Measurements from ENCODE around the gene MZT2B.
A peak's percentile ranks its signal among the peaks of the same experiment; 100 is the strongest.
"Not testable (repeated sequence)": the region's sequence is repeated elsewhere in the genome, so short reads cannot be mapped to it uniquely, and the experiment has no call there.

The MZT2B gene

DNA sequence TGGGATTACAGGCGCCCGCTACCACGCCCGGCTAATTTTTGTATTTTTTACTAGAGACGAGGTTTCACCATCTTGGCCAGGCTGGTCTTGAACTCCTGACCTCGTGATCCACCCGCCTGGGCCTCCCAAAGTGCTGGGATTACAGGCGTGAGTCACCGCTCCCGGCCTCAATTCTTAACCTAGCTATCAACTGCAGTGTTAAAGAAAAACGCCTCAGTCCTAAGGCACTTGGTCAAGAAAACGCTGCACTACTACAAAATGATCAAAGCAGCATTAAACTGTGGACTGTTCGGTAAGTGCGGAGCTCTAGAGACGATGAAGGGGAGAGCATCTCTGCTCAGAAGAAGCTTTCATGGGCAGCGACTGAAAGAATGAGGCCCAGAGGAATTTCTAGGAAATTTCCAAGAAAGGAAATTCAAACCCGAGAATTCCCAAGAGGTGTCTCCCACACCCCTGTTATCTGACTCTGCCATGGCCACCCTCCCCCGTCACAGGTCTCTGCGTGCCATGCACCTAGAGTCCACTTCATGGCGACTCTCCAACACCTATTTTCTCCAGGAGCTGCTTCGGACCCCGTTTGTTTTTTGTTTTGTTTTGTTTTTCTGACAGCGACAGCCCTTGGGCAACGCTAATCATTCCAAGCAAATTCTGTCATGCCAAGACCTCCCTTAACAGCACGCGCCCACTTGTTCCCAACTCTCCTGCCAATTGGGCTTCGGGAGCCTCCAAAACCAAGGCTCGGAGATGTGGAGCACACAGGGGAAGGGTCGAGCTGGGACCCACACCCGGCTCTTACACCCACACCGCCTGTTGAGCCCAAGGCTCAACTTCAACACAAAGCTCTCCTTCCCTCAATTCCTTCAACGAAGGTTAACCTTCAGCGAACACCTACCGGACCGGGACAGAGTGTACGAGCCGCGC lies 1.4 kb upstream of the MZT2B start:
- H3K4me1 ChIP-seq (ENCODE audit: control insufficient read depth, insufficient read depth, low read length): peaks cover 11% of the 10 kb centered on the region
- H3K27me3 ChIP-seq (ENCODE audit: control insufficient read depth, insufficient read depth, low read length, poor library complexity, severe bottlenecking); H3K9me3 ChIP-seq (ENCODE audit: control insufficient read depth, low read length); H3K36me3 ChIP-seq (ENCODE audit: control insufficient read depth, insufficient read depth, low read length): not testable (repeated sequence)
- 23 to 27% methylated on average over 38 of the region's 38 CpGs for WGBS, 2 experiments
- H3K4me3 ChIP-seq (ENCODE audit: insufficient read depth, low read depth, low read length): peak overlapping the region; percentile 97
- H3K27ac ChIP-seq (ENCODE audit: insufficient read depth, low read depth, low read length, poor library complexity, severe bottlenecking): peak overlapping the region; percentile 44

DNA sequence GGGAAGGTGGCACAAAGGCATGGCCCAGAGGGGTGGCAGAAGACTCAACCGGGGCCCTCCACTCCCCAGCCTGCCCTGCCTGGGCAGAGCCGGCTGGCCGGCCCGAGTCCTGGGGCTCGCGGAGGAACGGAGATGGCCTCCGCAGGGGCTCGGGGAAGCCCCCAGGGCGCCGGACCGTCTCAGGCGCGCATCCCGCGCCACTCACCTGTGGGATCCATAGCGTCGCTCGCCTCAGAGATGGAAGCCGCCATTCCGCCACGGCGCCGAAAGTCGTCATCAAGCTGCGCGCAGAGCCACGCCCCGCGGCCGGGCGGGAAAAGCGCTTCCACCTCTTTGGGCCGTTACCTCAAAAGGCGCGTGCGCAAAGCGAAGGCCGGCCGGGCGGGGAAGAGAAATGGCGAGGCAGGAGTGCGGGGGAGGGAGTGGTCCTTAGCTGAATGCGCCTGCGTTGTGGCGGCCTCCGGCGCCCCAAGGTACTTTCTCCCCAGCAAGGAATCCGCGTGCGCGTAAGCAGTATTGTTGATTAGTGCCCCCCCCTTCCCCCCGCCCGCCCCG lies 660 bp upstream of the MZT2B start, which contains the start of gene SMPD4:
Gene SMPD4, minus strand, starts transcription at position 278 of the 555 bp plus-strand sequence. CDS start 5,010 bp downstream, outside the sequence.
- Histone ChIP-seq H3K36me3 (ENCODE audit: control insufficient read depth, insufficient read depth, low read length) (no peaks in the 10 kb centered on the region), H3K9me3 (ENCODE audit: control insufficient read depth, low read length) (no peaks in the 10 kb centered on the region)
- 0% methylated on average over 55 of the region's 55 CpGs for WGBS, 2 experiments

DNA sequence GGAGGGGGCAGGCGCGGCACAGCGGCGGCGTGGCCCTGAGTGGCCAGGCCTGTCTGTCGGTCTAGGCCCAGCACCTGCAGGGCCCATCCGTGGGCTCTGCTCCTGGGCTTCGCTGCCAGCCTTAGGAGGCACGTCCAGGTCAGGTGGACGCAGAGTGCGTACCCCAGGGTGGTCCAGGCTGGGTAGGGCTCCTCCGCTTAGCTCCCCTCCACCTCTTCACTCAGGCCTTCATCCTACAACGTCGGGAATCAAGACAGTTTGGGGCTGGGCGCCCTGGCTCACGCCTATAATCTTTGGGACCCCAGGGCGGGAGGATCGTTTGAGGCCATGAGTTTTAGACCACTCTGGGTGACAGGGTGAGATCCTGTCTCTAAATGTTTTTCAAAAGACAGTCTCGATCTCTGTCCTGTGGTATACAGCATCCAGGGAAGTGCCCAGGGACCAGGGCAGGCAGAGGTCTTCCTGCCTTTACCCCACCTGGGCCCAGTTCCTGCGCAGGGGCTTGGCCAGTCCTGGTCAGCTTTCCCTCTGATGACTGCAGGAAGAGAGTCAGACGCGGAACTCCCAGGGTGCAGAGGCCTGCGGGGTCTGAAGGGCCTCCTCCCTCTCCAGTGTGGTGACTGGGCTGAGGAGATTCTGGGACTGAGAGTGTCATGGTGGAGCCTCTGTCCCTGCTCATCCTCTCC lies 907 bp downstream of the MZT2B start:
- H3K9me3 ChIP-seq (ENCODE audit: control insufficient read depth, low read length); H3K27me3 ChIP-seq (ENCODE audit: control insufficient read depth, insufficient read depth, low read length, poor library complexity, severe bottlenecking); H3K36me3 ChIP-seq (ENCODE audit: control insufficient read depth, insufficient read depth, low read length); H3K27ac ChIP-seq (ENCODE audit: insufficient read depth, low read depth, low read length, poor library complexity, severe bottlenecking): not testable (repeated sequence)
- H3K4me3 ChIP-seq (ENCODE audit: insufficient read depth, low read depth, low read length): peak overlapping the region; percentile 28
- peaks cover 11% of the 10 kb centered on the region for H3K4me1 ChIP-seq (ENCODE audit: control insufficient read depth, insufficient read depth, low read length)
- 39 to 40% methylated on average over 23 of the region's 23 CpGs for WGBS, 2 experiments

More for the DNA sequence above, 660 bp upstream of the MZT2B start, which contains the start of gene SMPD4:
- Histone ChIP-seq H3K4me3 (ENCODE audit: insufficient read depth, low read depth, low read length) (peak within 1 kb of the TSS; percentile 97), H3K27me3 (ENCODE audit: control insufficient read depth, insufficient read depth, low read length, poor library complexity, severe bottlenecking) (no peaks in the 10 kb centered on the region), H3K27ac (ENCODE audit: insufficient read depth, low read depth, low read length, poor library complexity, severe bottlenecking) (peak within 1 kb of the TSS; percentile 59), H3K4me1 (ENCODE audit: control insufficient read depth, insufficient read depth, low read length) (peaks cover 11% of the 10 kb centered on the region)

DNA sequence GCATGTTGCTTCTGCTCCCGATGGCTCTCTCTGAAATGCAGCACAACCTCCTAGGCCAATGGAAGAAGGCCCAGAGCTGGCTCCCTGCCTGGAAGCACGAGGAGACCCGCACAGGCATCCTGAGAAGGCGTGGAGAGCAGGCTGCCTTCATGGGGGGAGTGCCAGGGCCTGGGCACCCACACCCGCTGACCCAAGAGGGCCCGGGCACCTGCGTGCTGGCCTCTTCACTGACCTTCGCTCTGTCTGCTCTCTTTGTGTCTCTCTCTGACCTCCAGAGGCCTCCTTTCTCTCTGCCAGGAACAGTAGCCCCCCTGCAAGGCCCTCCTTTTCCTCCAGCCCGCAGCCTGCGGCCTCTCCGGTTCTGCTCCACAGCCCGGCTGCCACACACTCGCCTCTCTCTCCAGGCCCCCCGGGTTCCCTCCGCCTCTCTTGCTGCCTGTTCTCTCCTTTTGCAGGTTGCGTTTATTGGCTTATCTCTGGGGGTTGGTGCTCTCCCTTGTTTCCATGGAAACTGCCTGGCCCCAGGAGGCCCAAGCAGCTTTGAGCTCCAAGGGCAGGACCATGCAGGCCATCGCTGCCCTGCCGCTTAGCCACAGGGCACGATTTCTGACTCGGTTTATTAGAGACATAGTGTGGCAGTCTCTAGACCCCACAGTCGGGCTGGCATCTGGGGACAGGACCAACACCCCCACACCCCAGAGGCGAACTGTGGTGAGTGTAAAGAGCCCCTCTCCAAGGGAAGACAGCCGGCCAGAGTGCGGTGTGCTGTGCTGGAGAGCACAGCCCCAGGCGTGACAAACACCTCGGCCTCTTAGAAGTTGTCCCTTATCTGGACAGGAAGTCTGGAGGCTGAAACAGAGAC lies 1.7 kb downstream of the MZT2B start:
- H3K9me3 ChIP-seq (ENCODE audit: control insufficient read depth, low read length): no peaks in the 10 kb centered on the region
- H3K4me1 ChIP-seq (ENCODE audit: control insufficient read depth, insufficient read depth, low read length): peaks cover 11% of the 10 kb centered on the region
- 57 to 61% methylated on average over 26 of the region's 26 CpGs for WGBS, 2 experiments
- H3K4me3 ChIP-seq (ENCODE audit: insufficient read depth, low read depth, low read length): peak overlapping the region; percentile 16
- no peaks in the 10 kb centered on the region for H3K36me3 ChIP-seq (ENCODE audit: control insufficient read depth, insufficient read depth, low read length)
- no peaks in the 10 kb centered on the region for H3K27me3 ChIP-seq (ENCODE audit: control insufficient read depth, insufficient read depth, low read length, poor library complexity, severe bottlenecking)
- H3K27ac ChIP-seq (ENCODE audit: insufficient read depth, low read depth, low read length, poor library complexity, severe bottlenecking): peak overlapping the region; percentile 50

DNA sequence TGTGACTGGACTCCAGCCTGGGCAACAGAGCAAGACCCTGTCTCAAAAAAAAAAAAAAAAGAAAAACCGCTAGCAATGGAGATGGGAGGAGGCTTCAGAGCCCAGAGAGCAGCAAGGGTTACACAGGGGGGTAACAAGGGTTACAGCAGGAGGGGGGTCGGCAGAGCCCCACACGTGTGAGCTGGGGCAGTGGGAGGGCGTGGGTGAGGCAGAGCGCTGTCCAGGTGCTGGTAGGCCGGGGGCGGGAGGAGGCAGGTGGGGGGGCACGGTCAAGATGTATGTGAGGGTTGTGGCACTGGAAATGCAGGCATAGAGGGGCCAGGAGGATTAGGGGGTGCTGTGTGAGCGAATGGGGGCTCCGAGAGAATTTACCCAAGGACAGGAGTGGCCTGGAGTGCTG lies 3.4 kb downstream of the MZT2B start:
- WGBS, 2 experiments: 91 to 96% methylated on average over 10 of the region's 10 CpGs
- H3K27me3 ChIP-seq (ENCODE audit: control insufficient read depth, insufficient read depth, low read length, poor library complexity, severe bottlenecking): no peaks in the 10 kb centered on the region
- no peak overlapping the region for H3K4me3 ChIP-seq (ENCODE audit: insufficient read depth, low read depth, low read length)
- H3K4me1 ChIP-seq (ENCODE audit: control insufficient read depth, insufficient read depth, low read length): peaks cover 11% of the 10 kb centered on the region
- H3K36me3 ChIP-seq (ENCODE audit: control insufficient read depth, insufficient read depth, low read length): no peaks in the 10 kb centered on the region
- no peak overlapping the region for H3K27ac ChIP-seq (ENCODE audit: insufficient read depth, low read depth, low read length, poor library complexity, severe bottlenecking)
- no peaks in the 10 kb centered on the region for H3K9me3 ChIP-seq (ENCODE audit: control insufficient read depth, low read length)

DNA sequence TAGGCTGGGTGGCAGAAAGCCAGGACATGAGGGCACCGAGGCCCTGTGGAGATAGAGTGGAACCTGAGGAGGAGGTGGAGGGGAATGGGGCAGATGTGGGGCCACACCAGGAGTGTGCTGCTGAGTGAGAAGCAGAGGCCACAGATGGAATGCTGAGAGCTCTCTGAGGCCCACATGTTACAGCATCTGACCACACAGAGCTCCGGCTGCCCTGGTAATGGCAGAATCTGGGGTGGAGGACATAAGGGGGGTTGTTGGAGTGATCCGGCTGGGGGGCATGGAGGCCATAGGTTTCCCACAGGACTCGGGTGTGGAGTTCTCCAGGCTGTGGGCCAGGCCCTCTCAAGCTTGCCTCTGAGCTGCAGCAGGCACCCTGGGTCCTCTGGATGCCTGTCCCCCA lies 3.8 kb downstream of the MZT2B start:
- H3K27ac ChIP-seq (ENCODE audit: insufficient read depth, low read depth, low read length, poor library complexity, severe bottlenecking): no peak overlapping the region
- H3K27me3 ChIP-seq (ENCODE audit: control insufficient read depth, insufficient read depth, low read length, poor library complexity, severe bottlenecking): no peaks in the 10 kb centered on the region
- no peak overlapping the region for H3K4me3 ChIP-seq (ENCODE audit: insufficient read depth, low read depth, low read length)
- WGBS, 2 experiments: 96 to 98% methylated on average over 4 of the region's 4 CpGs
- H3K36me3 ChIP-seq (ENCODE audit: control insufficient read depth, insufficient read depth, low read length): no peaks in the 10 kb centered on the region
- H3K4me1 ChIP-seq (ENCODE audit: control insufficient read depth, insufficient read depth, low read length): peaks cover 11% of the 10 kb centered on the region
- no peaks in the 10 kb centered on the region for H3K9me3 ChIP-seq (ENCODE audit: control insufficient read depth, low read length)

DNA sequence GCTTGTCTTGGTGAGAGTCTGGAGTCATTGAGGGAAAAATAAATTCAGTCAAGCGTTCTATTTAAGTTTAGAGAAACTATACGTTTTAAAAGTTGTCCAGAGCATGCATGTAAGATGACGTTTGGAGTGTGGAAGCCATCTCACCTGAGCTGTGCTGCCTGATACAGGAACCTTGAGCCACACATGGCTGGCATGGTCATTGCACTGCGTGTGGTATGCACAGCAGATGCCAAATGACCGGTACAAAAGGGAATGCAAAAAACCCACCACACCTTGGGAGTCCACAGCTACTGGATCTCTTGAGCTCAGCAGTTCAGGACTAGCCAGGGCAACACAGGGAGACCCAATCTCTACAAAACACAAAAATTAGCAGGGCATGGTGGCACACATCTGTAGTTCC lies 4.3 kb downstream of the MZT2B start:
- no peak overlapping the region for H3K27ac ChIP-seq (ENCODE audit: insufficient read depth, low read depth, low read length, poor library complexity, severe bottlenecking)
- no peaks in the 10 kb centered on the region for H3K36me3 ChIP-seq (ENCODE audit: control insufficient read depth, insufficient read depth, low read length)
- no peak overlapping the region for H3K4me3 ChIP-seq (ENCODE audit: insufficient read depth, low read depth, low read length)
- H3K9me3 ChIP-seq (ENCODE audit: control insufficient read depth, low read length): no peaks in the 10 kb centered on the region
- H3K27me3 ChIP-seq (ENCODE audit: control insufficient read depth, insufficient read depth, low read length, poor library complexity, severe bottlenecking): no peaks in the 10 kb centered on the region
- H3K4me1 ChIP-seq (ENCODE audit: control insufficient read depth, insufficient read depth, low read length): peaks cover 11% of the 10 kb centered on the region
- WGBS, 2 experiments: 94 to 96% methylated on average over 5 of the region's 5 CpGs

DNA sequence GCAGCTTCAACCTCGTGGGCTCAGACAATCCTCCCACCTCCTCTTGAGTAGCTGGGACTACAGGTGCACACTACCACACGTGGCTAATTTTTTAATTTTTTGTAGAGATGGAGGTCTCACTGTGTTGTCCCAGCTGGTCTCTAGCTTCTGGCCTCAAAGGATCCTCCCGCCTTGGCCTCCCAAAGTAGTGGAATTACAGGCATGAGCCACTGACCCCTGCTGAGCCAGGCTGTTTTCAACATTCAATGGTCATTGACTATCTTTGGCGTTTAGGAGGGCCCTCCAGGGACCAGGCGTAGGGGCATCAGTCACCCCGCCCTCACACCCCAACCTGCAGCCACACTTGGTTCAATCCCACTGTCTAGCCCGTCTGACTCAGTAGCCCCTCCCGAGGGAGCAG lies 5.2 kb downstream of the MZT2B start:
- peaks cover 11% of the 10 kb centered on the region for H3K4me1 ChIP-seq (ENCODE audit: control insufficient read depth, insufficient read depth, low read length)
- no peak overlapping the region for H3K27ac ChIP-seq (ENCODE audit: insufficient read depth, low read depth, low read length, poor library complexity, severe bottlenecking)
- WGBS, 2 experiments: 92 to 95% methylated on average over 6 of the region's 8 CpGs
- no peak overlapping the region for H3K4me3 ChIP-seq (ENCODE audit: insufficient read depth, low read depth, low read length)
- no peaks in the 10 kb centered on the region for H3K9me3 ChIP-seq (ENCODE audit: control insufficient read depth, low read length)
- H3K27me3 ChIP-seq (ENCODE audit: control insufficient read depth, insufficient read depth, low read length, poor library complexity, severe bottlenecking): no peaks in the 10 kb centered on the region
- no peaks in the 10 kb centered on the region for H3K36me3 ChIP-seq (ENCODE audit: control insufficient read depth, insufficient read depth, low read length)

DNA sequence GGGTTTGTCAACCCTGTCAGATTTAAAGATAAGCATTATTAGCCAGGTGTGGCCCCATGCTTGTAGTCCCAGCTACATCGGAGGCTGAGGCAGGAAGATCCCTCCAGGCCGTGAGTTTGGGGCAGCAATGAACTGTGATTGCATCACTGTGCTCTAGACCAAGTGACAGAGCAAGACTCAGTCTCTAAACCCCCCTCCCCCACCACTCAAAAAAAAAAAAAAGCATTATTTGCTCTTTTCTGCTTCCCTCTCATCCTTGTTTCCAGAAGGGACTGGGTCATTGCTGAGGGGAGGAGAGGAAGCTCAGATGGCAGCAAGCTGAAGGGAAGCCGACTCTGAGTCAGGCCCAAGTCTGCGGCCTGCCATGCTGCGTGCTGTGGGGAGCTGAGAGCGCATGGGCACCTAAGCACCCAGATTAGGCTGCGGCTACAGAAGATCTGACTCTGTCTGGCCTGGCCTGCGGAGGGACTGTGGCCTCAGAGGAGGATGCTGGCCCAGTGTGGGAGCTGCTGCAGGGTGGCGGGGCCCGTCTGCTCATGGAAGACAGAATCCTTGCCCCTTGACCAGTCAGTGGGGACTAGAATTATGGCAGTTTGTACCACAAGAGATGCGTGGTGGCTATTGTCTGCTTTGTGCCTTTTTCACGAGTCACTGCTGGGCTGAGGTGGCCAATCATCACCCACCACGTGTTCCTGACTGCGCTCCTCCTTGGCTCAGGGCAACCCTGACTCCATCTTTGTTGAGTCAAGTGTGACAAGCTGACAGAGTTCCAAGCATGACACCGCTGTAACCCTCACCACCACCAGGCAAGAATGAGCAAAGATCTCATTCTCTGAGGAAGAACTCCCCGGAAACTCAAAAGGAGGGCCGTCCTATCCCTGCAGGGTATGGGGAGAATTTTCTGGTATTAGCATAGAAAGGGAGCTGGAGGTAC lies 6.1 kb downstream of the MZT2B start:
- H3K36me3 ChIP-seq (ENCODE audit: control insufficient read depth, insufficient read depth, low read length); H3K9me3 ChIP-seq (ENCODE audit: control insufficient read depth, low read length); H3K4me1 ChIP-seq (ENCODE audit: control insufficient read depth, insufficient read depth, low read length); H3K27ac ChIP-seq (ENCODE audit: insufficient read depth, low read depth, low read length, poor library complexity, severe bottlenecking); H3K27me3 ChIP-seq (ENCODE audit: control insufficient read depth, insufficient read depth, low read length, poor library complexity, severe bottlenecking); H3K4me3 ChIP-seq (ENCODE audit: insufficient read depth, low read depth, low read length): not testable (repeated sequence)
- 91% methylated on average over 17 of the region's 17 CpGs for WGBS, 2 experiments
